Measurements from ENCODE around the gene HERC2. TPM values are rescaled to one million over a fixed set of nuclear protein-coding genes. Genes with fewer than 3 reads are reported as not detected.

Gene HERC2
- total and polyA plus RNA-seq, 2 of the 13 experiments (the other 11 are each of a cell fraction or from before 2014, with no cell fraction given) = 17.6 to 24.8 TPM

DNA sequence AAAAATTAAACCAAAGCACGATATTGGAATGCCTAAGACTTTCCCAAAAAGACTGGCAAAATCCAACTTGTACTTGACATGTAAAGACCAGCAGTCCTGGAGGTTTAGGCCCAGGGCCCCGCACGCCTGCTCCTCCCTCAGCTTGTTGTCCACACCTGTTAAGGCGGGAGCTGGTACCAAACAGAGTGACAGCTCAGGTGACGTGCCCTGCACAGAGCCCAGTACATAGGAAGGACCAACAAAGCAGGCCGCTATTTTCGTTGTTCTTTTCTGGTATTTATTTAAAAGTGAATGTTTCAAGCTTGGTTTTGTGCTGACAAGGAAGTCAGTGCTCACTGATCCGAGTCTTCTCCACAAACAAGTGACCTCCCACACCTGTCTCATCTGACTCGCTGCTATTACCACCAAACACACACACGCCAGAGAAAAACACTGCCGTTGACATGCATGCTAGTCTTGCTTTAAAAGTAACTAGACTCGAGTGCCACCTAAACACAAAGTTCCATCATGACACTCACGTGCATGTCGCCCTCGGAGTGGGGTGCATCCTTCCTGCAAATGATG, 50.2 kb downstream of the HERC2 start (continued):
- TF ChIP-seq, protein P1, sequence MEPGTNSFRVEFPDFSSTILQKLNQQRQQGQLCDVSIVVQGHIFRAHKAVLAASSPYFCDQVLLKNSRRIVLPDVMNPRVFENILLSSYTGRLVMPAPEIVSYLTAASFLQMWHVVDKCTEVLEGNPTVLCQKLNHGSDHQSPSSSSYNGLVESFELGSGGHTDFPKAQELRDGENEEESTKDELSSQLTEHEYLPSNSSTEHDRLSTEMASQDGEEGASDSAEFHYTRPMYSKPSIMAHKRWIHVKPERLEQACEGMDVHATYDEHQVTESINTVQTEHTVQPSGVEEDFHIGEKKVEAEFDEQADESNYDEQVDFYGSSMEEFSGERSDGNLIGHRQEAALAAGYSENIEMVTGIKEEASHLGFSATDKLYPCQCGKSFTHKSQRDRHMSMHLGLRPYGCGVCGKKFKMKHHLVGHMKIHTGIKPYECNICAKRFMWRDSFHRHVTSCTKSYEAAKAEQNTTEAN (CRISPR knock-in tag; conservative IDR thresholded peaks at IDR 0.05) = no peak
- TF ChIP-seq FIP1L1 (IDR thresholded peaks at IDR 0.05; ENCODE audit: borderline replicate concordance, insufficient read depth, low read depth, low read length) (no peak), FUBP1 (CRISPR knock-in tag; IDR thresholded peaks at IDR 0.05; ENCODE audit: borderline replicate concordance) (no peak)

DNA sequence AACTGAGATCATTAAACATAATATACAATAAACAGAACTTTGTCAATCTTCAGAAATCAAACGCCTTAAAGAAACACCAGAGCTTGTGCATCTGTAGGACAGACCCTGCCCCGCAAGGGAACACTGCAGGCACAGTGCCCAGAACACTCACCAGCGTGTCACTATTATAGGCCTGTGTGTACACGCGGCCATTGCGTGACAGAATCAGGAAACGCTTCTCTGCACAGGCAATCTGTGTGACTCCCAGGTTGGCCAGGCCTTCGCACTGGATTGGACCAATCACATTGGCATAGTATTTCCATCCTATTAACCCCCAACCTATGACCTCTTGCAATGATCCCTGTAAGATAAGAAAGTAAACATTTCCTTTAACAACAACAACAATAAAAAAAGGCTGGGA, 52.9 kb downstream of the HERC2 start:
- H2AFZ ChIP-seq (ENCODE audit: low read length) = no peak overlapping the region
- POLR2A ChIA-PET = no interaction called here
- no peaks in the 10 kb centered on the region for H4K20me1 ChIP-seq (ENCODE audit: insufficient read depth, low read length)
- H3K9me3 ChIP-seq (ENCODE audit: low read length) = no peaks in the 10 kb centered on the region
- in situ Hi-C loops (cut with HindIII; ENCODE audit: extremely low pct_ligation_motif_present, low pct_unique_long_range_greater_than_20kb) = no loop called here
- CTCF ChIA-PET (ENCODE audit: low intra/inter-chr PET ratio, low total read pairs) = no interaction called here
- no peaks in the 10 kb centered on the region for H3K79me2 ChIP-seq (ENCODE audit: insufficient read depth, low read length)
- H3K4me1 ChIP-seq (ENCODE audit: insufficient read depth, low read length) = no peaks in the 10 kb centered on the region
- no peak for ATAC-seq
- intact Hi-C loops (cut with micrococcal nuclease; ENCODE audit: unreplicated experiment) = no loop called here
- H3K27ac ChIP-seq (ENCODE audit: extremely low read length, insufficient read depth, low read length) = no peak overlapping the region
- no peak overlapping the region for H3K4me2 ChIP-seq (ENCODE audit: low read depth, low read length)
- BruUV-seq (replicated peaks) = no TSS peak
- H3K36me3 ChIP-seq (replicated peaks in 1 of 2; ENCODE audit: control insufficient read depth in 1 of 2, insufficient read depth in 2 of 2, low read length in 2 of 2) = peaks cover 18 to 59% of the 10 kb centered on the region in 2 experiments
- H3K27me3 ChIP-seq (ENCODE audit: control insufficient read depth in 1 of 2, insufficient read depth in 2 of 2, low read length in 2 of 2) = no peaks in the 10 kb centered on the region
- no peak for DNase-seq (ENCODE audit: low spot score)
- no peak for FAIRE-seq
- no peak overlapping the region for H3K4me3 ChIP-seq (replicated peaks in 1 of 3; ENCODE audit: insufficient read depth in 1 of 3, low read depth in 2 of 3, low read length in 3 of 3)
- H3K9ac ChIP-seq (ENCODE audit: insufficient read depth, low read depth, low read length) = no peak overlapping the region
- 96% methylated on average over 8 of the region's 8 CpGs for WGBS (ENCODE audit: low lambda C conversion rate)
- TF ChIP-seq, protein P2, sequence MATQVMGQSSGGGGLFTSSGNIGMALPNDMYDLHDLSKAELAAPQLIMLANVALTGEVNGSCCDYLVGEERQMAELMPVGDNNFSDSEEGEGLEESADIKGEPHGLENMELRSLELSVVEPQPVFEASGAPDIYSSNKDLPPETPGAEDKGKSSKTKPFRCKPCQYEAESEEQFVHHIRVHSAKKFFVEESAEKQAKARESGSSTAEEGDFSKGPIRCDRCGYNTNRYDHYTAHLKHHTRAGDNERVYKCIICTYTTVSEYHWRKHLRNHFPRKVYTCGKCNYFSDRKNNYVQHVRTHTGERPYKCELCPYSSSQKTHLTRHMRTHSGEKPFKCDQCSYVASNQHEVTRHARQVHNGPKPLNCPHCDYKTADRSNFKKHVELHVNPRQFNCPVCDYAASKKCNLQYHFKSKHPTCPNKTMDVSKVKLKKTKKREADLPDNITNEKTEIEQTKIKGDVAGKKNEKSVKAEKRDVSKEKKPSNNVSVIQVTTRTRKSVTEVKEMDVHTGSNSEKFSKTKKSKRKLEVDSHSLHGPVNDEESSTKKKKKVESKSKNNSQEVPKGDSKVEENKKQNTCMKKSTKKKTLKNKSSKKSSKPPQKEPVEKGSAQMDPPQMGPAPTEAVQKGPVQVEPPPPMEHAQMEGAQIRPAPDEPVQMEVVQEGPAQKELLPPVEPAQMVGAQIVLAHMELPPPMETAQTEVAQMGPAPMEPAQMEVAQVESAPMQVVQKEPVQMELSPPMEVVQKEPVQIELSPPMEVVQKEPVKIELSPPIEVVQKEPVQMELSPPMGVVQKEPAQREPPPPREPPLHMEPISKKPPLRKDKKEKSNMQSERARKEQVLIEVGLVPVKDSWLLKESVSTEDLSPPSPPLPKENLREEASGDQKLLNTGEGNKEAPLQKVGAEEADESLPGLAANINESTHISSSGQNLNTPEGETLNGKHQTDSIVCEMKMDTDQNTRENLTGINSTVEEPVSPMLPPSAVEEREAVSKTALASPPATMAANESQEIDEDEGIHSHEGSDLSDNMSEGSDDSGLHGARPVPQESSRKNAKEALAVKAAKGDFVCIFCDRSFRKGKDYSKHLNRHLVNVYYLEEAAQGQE (IDR thresholded peaks at IDR 0.05; ENCODE audit: borderline replicate concordance in 1 of 2, low read depth in 1 of 2, low read length in 2 of 2) = no peak
- no peak for TF ChIP-seq ZNF660 (CRISPR knock-in tag; IDR thresholded peaks at IDR 0.05; ENCODE audit: borderline replicate concordance, low read depth)
- TF ChIP-seq, protein P3, sequence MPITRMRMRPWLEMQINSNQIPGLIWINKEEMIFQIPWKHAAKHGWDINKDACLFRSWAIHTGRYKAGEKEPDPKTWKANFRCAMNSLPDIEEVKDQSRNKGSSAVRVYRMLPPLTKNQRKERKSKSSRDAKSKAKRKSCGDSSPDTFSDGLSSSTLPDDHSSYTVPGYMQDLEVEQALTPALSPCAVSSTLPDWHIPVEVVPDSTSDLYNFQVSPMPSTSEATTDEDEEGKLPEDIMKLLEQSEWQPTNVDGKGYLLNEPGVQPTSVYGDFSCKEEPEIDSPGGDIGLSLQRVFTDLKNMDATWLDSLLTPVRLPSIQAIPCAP (CRISPR knock-in tag; IDR thresholded peaks at IDR 0.05; ENCODE audit: low read depth) = no peak
- no peak for TF ChIP-seq ZNF20 (CRISPR knock-in tag; IDR thresholded peaks at IDR 0.05)
- no peak for TF ChIP-seq KLF11 (CRISPR knock-in tag; IDR thresholded peaks at IDR 0.05)
- no peak for TF ChIP-seq ZNF775 (CRISPR knock-in tag; IDR thresholded peaks at IDR 0.05; ENCODE audit: borderline replicate concordance)
- no peak for TF ChIP-seq ZMYM2 (CRISPR knock-in tag; IDR thresholded peaks at IDR 0.05)
- TF ChIP-seq ZNF670 (CRISPR knock-in tag; IDR thresholded peaks at IDR 0.05; ENCODE audit: borderline replicate concordance) = no peak
- TF ChIP-seq NCOA5 (CRISPR knock-in tag; IDR thresholded peaks at IDR 0.05) = no peak
- TF ChIP-seq AGO1 (IDR thresholded peaks at IDR 0.05; ENCODE audit: low read depth, low read length, poor library complexity, severe bottlenecking) = no peak

Data from HepG2 (cell line).